Stimulated activated naive CD8-positive, alpha-beta T cell treated with anti-CD3 and anti-CD28 coated beads, Interleukin-15, Interleukin-2, amounts not matched to agents 100 U/mL and 50 U/mL, for 24 hours (primary cell): ENCODE results near the gene PLCZ1.
"Not testable (repeated sequence)": the region's sequence is repeated elsewhere in the genome, so short reads cannot be mapped to it uniquely, and the experiment has no call there.

ENCODE experiments used
- ATAC-seq: fragments of 150-1000 bp; cut with Tn5 transposase; one replicate; pipeline ENCODE4 v1.10.0; 2021
- DNase-seq: peaks from one replicate; pipeline ENCODE4 v3.0.0; 2021

Gene PLCZ1, protein sequence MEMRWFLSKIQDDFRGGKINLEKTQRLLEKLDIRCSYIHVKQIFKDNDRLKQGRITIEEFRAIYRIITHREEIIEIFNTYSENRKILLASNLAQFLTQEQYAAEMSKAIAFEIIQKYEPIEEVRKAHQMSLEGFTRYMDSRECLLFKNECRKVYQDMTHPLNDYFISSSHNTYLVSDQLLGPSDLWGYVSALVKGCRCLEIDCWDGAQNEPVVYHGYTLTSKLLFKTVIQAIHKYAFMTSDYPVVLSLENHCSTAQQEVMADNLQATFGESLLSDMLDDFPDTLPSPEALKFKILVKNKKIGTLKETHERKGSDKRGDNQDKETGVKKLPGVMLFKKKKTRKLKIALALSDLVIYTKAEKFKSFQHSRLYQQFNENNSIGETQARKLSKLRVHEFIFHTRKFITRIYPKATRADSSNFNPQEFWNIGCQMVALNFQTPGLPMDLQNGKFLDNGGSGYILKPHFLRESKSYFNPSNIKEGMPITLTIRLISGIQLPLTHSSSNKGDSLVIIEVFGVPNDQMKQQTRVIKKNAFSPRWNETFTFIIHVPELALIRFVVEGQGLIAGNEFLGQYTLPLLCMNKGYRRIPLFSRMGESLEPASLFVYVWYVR

DNA sequence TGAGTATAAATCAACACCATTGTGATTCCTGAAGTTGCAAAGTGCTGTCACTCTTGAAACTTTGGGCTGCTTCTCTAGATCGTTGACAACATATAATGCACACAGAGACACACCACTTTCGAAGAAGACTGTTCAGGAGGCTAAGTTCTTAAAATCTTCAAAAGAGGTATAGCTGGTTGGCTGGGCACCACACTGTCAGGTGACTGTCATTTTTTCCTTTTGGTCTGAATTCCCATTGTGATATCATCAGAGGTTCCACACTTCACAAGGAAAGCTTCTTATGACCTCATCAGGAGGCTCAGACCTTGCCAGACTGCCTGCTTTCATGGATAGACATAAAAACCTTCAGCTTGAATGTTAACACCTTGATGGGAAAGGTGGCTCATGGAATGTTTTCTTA lies at the start of gene PLCZ1, which contains the start of gene CAPZA3:
PLCZ1 (minus strand) TSS at position 194 of the 400 bp plus-strand sequence. CDS start 641 bp downstream, outside the sequence.
CAPZA3 (plus strand) TSS at position 301 of the 400 bp plus-strand sequence. CDS start 150 bp downstream, outside the sequence.
- no peak for ATAC-seq
- DNase-seq, result no peak

DNA sequence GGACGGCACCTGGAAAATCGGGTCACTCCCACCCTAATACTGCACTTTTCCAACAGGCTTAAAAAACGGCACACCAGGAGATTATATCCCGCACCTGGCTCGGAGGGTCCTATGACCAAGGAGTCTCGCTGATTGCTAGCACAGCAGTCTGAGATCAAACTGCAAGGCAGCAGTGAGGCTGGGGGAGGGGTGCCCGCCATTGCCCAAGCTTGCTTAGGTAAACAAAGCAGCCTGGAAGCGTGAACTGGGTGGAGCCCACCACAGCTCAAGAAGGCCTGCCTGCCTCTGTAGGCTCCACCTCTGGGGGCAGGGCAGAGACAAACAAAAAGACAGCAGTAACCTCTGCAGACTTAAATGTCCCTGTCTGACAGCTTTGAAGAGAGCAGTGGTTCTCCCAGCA lies 47.7 kb upstream of the PLCZ1 start:
- not testable (repeated sequence) for DNase-seq, ATAC-seq

DNA sequence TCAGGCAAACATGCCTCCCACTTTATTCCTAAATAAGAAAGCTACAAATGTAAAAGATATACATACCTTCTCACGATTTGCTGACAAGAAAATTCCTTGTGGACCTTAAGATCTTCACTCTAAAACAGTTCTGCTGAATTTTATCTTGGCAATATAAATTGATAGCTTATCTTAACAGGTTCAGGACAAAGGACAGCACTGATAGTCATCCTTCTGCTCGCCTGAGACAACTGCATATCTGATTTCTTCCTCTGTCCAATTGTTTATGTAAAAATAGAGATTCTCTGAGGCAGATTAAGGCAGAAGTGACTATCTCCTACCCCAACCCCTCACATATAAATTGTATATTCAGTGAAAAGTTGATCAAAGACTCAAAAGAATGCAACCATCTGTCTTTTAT lies 45.0 kb upstream of the PLCZ1 start:
- ATAC-seq (no peak), DNase-seq (no peak)

DNA sequence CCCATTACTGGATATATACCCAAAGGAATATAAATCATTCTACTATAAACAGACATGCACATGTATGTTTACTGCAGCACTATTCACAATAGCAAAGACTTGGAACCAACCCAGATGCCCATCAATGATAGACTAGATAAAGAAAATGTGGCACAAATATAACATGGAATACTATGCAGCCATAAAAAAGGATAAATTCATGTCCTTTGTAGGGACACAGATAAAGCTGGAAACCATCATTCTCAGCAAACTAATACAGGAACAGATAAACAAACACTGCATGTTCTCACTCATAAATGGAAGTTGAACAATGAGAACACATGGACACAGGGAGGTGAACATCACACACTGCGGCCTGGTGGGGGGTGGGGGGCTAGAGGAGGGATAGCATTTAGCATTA lies 28.7 kb upstream of the PLCZ1 start:
- not testable (repeated sequence) for ATAC-seq, DNase-seq

DNA sequence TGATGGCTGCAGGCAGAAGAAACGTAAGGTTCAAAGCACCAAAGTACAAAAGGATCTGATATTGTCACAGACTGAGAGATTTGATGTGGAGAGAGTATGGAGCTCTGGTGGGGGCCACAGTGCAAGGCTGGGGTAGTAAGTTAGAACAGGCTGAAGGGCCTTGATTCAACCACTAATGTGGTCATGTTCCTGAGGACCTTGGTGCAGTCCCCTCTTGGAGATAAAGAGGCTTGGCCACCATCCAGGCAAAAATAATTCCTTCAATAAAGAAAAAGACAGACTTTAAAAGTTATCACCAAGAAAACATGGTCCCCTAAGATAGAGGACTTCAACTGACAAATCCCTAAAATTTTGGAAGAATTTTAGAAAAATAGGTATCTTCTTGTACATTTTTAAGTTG lies 17.5 kb upstream of the PLCZ1 start:
- DNase-seq (no peak), ATAC-seq (no peak)

DNA sequence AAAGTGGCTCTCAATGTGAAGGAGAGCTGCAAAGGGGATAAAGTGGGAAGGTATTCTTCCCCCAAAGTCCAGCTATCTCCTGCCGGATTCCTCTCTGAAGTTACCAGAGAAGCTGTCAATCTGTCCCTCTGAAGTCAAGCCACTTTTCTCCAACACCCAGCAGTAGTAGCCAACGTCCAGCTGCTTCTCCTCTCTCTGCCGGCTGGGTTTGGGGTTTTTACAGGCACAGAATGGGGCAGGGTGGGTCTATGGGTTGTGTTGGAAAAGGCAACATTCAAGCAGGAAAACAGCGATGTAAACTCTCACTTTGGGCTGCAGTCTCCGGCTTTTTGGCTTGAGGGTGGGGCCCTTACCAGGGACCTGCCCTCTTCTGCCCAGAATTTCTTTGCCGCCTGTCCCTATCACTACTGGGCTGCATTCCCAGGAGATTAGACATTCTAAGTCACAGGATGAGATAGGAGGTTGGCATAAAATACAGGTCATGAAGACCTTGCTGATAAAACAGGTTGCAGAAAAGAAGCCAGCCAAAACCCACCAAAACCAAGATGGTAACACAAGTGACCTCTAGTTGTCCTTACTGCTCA lies 16.4 kb upstream of the PLCZ1 start:
- no peak for ATAC-seq
- no peak for DNase-seq

DNA sequence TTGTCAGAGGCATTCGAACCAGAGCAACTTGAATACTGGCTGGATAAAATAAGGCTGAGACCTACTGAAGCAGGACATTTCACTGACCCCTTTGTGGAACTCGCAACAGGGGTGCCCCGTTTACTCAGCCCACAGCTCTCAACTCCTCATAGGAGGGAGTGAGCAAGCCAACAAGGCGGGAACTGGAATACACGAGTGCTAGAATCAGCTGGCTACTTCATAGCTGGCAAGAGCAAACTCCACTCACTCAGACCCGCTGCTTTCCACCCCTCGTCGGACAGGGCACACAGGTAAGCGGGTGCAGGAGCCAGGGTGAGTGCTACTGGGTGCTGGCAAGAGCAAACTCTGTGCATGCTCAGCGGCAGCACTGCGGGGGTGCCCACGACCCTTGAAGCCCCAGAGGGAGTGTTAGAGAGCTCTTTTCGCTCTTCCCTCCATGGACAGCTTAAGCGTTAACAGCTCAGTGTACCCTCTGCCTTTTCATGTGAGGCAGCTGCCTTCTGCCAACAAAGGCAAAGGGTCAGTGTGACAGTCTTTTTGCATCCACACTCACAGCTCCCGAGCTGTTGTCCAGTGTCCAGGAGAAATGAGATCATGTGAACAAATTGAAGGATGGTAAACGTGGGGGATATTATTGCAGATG lies 15.8 kb upstream of the PLCZ1 start:
- no peak for DNase-seq
- ATAC-seq, result no peak

DNA sequence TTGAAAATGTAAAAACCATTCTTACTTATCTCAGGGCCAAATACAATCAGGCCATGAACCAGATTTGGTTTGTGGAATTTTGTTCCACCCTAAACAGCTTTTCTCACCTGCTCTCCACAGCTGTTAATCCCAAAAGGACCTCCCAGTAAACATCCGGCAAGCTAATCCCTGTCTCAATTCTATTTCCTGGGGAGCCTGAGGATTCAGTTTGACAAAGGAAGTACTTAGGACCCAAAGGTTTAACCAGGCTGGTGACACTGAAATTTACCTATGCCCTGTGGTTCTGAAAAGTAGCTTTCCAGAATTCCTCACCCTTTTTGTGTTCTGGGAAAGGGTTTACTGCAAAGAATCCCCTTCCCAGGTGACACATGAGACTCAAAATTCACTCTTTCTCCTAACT lies 15.1 kb upstream of the PLCZ1 start:
- no peak for DNase-seq
- no peak for ATAC-seq

DNA sequence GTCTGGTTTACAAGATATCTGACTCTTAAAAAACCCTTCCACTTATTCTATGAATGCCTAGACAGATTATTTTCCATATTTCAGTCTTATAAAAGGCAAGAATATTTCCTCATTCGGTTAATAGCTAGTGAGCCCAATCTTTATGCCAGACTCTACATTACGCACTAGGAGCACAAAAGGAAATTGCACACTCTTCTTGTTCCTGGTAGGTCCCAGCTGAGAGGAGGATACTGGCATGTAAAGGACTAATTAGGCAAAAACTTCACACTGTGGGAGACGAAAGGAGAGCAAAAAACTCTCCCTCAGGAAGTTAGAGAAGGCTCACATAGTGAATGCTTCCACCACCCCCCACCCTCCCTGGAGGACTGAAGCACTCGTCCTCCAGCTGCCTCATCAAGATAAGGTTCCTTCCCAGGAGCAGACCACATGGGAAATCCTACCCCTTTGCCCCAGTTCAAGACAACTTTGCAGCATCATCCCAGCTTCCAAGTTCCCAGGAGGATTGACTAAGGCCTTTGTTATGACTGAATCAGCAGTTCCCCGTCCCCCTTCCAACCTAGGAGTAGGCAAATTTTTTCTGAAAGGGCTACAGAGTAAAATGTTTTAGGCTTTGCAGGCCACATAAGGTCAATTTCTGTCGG lies 14.6 kb upstream of the PLCZ1 start:
- DNase-seq, result no peak
- ATAC-seq, result no peak

DNA sequence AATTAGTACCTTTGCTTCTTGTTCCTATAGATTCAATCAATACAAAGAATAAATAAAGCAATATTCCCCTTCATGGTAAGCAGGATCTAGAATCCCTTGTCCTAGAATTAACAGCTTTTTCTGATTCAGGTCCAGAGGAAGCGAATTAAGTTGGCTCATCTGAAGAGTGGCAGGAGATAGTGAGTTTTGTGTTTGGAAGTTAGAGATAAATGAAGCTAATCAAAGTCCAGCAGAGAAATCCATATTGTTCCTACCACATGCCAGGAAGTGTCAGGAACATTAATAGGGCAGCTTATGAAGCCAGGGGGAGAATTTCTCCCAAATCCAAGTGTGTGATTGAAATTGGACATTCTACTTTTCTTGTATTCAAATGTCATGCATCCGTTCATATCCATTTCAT lies 14.1 kb upstream of the PLCZ1 start:
- ATAC-seq, result no peak

DNA sequence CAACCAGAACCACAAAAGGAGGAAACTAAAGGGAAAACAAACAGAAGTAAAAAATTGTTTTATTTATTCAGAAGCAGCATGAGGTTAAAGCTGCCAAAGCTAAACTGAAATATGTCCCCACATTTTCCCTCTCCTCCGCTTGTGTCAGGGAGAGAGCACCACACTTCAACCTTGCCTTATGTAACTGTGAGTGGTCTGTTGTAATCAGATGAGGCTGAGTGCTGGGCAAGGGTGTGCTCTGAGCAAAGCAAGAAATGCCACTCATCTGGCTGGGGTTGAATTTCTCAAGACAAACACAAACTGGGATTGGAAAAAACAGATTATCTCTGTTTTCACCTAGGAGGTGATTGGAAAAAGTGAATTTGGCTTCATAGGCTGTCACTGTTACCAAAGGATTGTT lies 12.3 kb upstream of the PLCZ1 start:
- no peak for ATAC-seq
- no peak for DNase-seq

More for the DNA sequence above, 14.1 kb upstream of the PLCZ1 start:
- no peak for DNase-seq

DNA sequence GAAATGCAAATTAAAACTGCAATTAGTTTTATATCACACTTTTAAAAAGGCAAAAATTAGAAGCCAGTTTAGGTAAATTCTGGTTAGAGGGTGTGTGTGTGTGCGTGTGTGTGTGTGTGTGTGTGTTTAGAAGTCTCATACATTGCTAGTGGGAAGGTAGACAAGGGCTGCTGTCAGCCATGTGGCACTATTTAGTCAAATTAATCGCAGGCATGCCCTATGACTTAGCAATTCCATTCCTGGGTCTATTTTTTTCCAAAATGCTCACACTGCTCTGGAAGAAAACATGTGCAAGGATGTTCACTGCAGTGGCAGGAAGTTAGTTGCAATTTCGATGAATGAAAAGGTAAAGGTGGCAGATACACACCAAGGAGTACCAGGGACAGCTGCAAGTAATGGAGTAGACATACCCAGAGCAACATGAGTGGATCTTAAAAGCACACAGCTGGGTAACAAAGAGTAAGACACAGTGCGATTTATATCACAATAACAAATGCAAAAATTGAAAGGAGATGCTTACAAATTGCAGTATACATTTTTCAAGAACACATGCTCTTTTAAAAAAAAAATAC lies 11.7 kb upstream of the PLCZ1 start:
- no peak for DNase-seq
- ATAC-seq, result no peak

DNA sequence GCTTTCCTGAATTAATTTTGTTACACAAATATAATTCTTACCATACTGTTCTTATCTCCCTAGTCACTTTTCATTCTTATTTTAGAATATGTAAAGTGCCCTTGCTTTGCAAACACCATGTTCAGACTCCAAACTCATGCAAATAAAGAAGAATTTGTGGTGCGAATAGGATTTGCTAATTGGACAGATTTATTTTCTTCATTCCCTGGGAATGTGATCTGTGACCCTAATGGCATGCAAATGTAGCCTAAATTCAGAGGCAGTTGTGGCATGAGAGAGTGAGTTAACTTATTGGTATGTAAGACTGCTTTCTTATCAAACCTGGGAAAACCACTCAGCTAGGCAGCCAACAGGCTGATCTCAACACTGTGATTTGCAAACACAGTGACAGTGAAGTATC lies 10.1 kb upstream of the PLCZ1 start:
- ATAC-seq (no peak), DNase-seq (no peak)

DNA sequence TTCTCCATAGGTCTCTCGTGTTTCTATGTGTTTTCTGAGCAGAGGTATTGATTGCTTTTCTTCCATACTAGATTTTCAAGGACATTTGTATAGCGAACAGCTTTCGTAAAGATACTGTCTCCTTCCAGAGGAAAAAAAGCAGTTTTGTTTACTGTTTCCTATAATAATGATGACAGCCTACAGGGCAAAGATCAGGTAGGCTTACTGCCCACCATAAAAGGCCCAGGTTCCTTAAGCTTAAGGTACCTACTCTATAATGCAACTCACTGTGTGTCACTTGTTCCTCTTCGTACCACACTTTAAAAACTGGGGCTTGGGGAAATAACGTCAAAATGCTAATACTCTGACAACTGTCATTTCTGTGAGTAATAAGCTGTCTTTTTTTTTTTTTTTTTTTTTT lies 6.7 kb downstream of the PLCZ1 start:
- no peak for DNase-seq
- ATAC-seq, result no peak

DNA sequence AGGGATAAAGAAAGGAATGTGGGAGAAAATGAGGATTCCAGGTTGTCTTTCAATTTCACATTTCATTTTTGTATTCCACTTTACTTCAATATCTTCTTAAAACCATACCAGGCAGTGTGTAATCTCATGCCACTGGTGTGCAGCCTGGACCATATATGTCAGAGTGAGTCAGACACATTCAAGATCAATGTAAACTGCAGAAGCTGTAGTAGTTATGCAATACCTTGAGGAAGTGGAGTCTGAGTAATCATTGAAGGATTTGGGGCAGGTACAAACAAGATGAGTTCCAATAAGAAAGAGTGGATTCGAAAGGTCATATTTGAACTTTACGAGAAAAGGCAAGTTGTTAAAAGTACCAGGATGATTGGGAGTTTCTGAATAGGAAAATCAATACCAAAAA lies 14.1 kb downstream of the PLCZ1 start:
- ATAC-seq (no peak), DNase-seq (no peak)

DNA sequence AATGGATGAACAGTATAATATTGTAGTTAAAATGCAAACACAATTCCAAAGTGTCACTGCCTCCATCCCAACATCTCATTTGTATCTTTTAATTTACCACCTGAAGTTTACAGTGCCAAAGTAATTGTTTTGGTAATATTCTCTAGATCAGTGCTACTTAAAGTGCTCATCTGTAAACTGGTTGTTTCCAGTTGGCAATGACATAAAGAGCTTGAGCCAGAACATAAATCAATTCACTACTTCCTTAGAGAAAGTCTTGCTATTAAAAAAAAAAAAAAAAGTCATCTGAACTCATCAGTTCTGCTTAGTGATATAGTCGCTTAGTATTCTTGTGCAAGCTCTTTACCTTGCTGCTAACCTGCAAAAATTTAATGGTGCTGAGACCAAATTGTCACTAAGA lies 16.4 kb downstream of the PLCZ1 start:
- ATAC-seq (no peak), DNase-seq (no peak)

DNA sequence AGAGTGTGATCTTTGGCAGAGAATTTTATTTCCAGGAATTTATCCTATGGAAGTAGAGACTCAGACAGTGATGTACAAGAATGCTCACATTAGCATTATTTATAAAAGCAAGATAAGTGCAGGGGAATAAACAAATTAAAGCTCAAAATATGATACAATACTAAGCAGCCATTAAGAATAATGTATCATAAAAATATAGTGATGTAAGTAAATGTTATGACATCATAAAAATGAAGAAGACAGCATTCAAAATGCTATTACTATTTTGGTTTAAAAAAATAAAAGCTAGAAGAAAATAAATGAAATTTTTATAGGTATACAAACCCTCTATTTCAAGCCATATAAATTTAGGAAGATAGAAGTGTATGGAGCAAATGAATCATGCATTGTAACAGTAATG lies 17.1 kb downstream of the PLCZ1 start:
- DNase-seq (no peak), ATAC-seq (no peak)

DNA sequence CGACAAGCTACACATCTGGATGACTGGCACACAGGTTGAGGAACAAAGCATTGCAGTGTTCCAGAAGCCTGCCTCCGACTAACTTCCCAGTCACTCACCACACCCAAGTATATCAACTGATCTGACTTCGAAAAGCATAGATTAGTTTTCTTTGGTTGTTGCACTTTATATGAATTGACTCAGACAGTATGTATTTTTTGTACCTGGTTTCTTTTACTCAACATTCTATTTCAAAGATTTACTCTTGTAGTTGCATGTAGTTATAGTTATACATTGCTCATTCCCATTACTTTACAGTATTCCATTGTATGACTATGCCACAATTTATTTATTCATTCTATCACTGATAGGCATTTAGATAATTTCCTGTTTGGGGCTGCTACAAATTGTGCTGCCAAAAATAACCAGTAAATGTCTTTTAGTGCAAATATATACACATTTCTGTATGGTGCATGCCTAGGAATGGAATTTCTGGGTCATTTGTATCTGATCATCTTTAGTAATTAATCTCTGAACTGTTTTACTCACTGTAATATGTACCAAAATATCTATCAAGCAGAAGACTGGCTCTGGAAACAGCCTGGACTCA lies 17.8 kb downstream of the PLCZ1 start:
- no peak for DNase-seq

DNA sequence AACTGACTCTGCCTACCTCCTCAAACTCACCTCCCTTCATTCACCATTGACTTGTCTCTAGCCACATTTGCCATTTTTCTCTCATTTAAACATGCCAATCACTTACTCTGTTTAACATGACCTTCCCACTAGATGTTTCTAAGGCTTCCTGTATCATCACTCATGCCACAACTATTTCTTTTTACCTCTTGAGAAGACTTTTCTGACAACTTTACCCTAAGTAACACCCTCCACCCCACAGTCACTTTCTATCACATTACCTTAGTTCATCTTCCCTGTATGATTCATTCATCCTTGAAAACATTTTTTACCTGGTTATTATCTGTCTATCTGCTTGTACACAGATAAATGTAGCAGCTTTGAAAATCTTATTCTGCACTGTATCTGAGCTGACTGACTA lies 19.4 kb downstream of the PLCZ1 start:
- DNase-seq (no peak), ATAC-seq (no peak)

More for the DNA sequence above, 17.8 kb downstream of the PLCZ1 start:
- no peak for ATAC-seq

DNA sequence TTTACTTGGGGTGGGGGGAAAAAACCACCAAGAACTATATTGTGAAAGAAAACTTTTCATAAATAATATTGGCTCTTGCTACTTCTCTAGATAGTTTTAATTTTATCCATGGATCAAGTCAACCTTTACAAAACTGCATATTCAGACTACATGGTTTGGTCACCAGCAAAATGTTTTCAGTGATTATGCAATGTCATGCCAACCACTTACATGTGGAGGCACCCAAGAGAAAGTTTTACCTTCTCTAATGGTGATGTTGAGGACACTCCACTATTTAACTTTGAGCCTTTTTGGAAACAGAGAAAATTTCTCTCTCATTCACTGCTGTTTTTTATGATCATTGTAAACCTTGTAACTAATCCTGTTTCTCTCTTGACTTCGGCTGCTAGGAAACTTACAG lies 21.6 kb downstream of the PLCZ1 start:
- ATAC-seq (no peak), DNase-seq (no peak)

DNA sequence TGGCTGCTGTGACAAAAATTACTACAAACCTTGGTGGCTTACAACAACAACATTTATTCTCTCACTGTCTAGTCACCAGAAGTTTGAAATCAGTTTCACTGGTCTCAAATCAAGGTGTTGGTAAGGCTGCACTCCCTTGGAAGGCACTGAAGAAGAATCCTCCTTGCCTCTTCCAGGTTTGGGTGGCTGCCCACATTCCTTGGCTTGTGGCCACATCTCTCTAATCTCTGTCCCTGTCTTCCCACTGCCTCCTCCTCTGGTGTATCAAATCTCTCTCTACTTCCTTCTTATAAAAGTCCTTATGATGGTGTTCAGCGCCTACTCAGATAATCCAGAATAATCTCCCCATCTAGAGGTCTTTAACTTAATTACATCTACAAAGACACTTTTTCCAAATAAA lies 31.0 kb downstream of the PLCZ1 start:
- no peak for DNase-seq
- ATAC-seq, result no peak

DNA sequence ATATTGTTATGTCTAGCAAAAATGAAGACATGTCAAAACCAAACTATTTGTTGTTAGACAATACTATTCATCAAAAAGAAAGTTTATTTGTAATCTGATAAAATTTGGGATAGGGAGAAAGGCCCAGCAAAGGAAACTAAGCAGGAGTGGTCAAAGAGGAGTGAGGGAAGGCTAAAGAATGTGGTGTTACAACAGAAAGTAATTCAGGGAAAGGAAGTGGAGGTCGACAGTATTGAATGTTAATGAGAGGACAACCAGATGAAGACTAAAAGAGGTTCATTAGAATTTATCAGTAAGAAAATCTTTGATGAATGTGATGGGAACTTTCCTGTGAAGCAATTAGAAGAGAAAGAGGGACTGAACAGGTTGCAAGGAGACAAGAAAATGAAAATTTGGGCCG lies 33.9 kb downstream of the PLCZ1 start:
- ATAC-seq (no peak), DNase-seq (no peak)
